ENCODE measurements around the gene TENM3.

The TENM3 gene

GRCh38 chr4:182532441-182532840 lies 289.2 kb downstream of the TENM3 start:
- DNase-seq = no peak

GRCh38 chr4:182533964-182534363 lies 290.8 kb downstream of the TENM3 start:
- no peak for DNase-seq

GRCh38 chr4:182536221-182536811 lies 293.1 kb downstream of the TENM3 start:
- no peak for DNase-seq

GRCh38 chr4:182537031-182537795 lies 294.0 kb downstream of the TENM3 start:
- no peak for DNase-seq

GRCh38 chr4:182538031-182538430 lies 294.8 kb downstream of the TENM3 start:
- DNase-seq = no peak

- DNase-seq = no peak
These were observed 297.3 kb downstream of the TENM3 start for GRCh38 chr4:182540496-182540895.

- DNase-seq = no peak
These were observed 304.2 kb downstream of the TENM3 start for GRCh38 chr4:182547435-182547834.

GRCh38 chr4:182548156-182548555 lies 305.0 kb downstream of the TENM3 start:
- DNase-seq = no peak

GRCh38 chr4:182549356-182549755 lies 306.2 kb downstream of the TENM3 start:
- DNase-seq = no peak

GRCh38 chr4:182552948-182553347 lies 309.7 kb downstream of the TENM3 start:
- no peak for DNase-seq

GRCh38 chr4:182553653-182554052 lies 310.5 kb downstream of the TENM3 start:
- DNase-seq = no peak

GRCh38 chr4:182554736-182555135 lies 311.5 kb downstream of the TENM3 start:
- no peak for DNase-seq

- no peak for DNase-seq
These were observed 312.8 kb downstream of the TENM3 start for GRCh38 chr4:182555997-182556418.

GRCh38 chr4:182556580-182556979 lies 313.4 kb downstream of the TENM3 start:
- no peak for DNase-seq

GRCh38 chr4:182560358-182560757 lies 317.2 kb downstream of the TENM3 start:
- no peak for DNase-seq

GRCh38 chr4:182562350-182562749 lies 319.1 kb downstream of the TENM3 start:
- no peak for DNase-seq

- DNase-seq = no peak
These were observed 321.6 kb downstream of the TENM3 start for GRCh38 chr4:182564724-182565369.

GRCh38 chr4:182567119-182567518 lies 323.9 kb downstream of the TENM3 start:
- no peak for DNase-seq

- DNase-seq = no peak
These were observed 326.4 kb downstream of the TENM3 start for GRCh38 chr4:182569561-182569960.

- no peak for DNase-seq
These were observed 331.5 kb downstream of the TENM3 start for GRCh38 chr4:182574706-182575105.

- no peak for DNase-seq
These were observed 332.0 kb downstream of the TENM3 start for GRCh38 chr4:182575225-182575624.

- no peak for DNase-seq
These were observed 333.5 kb downstream of the TENM3 start for GRCh38 chr4:182576601-182577289.

- no peak for DNase-seq
These were observed 334.2 kb downstream of the TENM3 start for GRCh38 chr4:182577411-182577810.

- no peak for DNase-seq
These were observed 335.2 kb downstream of the TENM3 start for GRCh38 chr4:182578402-182578801.

Data from NCI-H1417 treated with DMSO at 0.1 percent for 48 hours (cell line).